ENCODE data around the gene ARHGAP18. TPM values are rescaled to one million over a fixed set of nuclear protein-coding genes. Genes with fewer than 3 reads are reported as not detected.

The ARHGAP18 gene
- total RNA-seq, 1 donor from 2014 or later = 3.9 TPM

GRCh38 chr6:129536271-129536670 is 173.7 kb downstream of the ARHGAP18 start:
- Histone ChIP-seq H3K4me1 (no peaks in the 10 kb centered on the region), H3K9me3 (ENCODE audit: low read depth) (no peaks in the 10 kb centered on the region), H3K4me3 (no peak overlapping the region), H4K20me1 (ENCODE audit: low read depth) (no peaks in the 10 kb centered on the region), H3K27ac (no peak overlapping the region), H3K79me2 (ENCODE audit: low read depth) (no peaks in the 10 kb centered on the region), H3K9ac (no peak overlapping the region), H3K27me3 (no peaks in the 10 kb centered on the region), H2AFZ (replicated peaks) (peak overlapping the region; percentile 47), H3F3A (ENCODE audit: low read depth) (no peaks in the 10 kb centered on the region), H3K36me3 (no peaks in the 10 kb centered on the region), H3K4me2 (no peak overlapping the region)
- TF ChIP-seq CTCF (IDR thresholded peaks at IDR 0.05) (no peak), EZH2 (IDR thresholded peaks at IDR 0.05) (no peak), EZH2phosphoT487 (IDR thresholded peaks at IDR 0.05) (no peak)
- Mint-ChIP-seq H3K9me3 (no peaks in the 10 kb centered on the region), H3K36me3 (no peaks in the 10 kb centered on the region), H3K4me1 (peaks cover 5% of the 10 kb centered on the region), H3K27me3 (ENCODE audit: insufficient read depth, low read depth) (no peaks in the 10 kb centered on the region), H3K4me3 (no peak overlapping the region), H3K27ac (no peak overlapping the region)
- no peak for DNase-seq (ENCODE audit: low spot score)

- no peaks in the 10 kb centered on the region for H3K9me3 ChIP-seq (ENCODE audit: low read depth)
- H2AFZ ChIP-seq (replicated peaks) = no peak overlapping the region
- H3K79me2 ChIP-seq (ENCODE audit: low read depth) = no peaks in the 10 kb centered on the region
- H4K20me1 ChIP-seq (ENCODE audit: low read depth) = no peaks in the 10 kb centered on the region
- H3K36me3 Mint-ChIP-seq = no peaks in the 10 kb centered on the region
- DNase-seq (ENCODE audit: low spot score) = no peak
- H3K36me3 ChIP-seq = no peaks in the 10 kb centered on the region
- no peak overlapping the region for H3K27ac Mint-ChIP-seq
- H3K9me3 Mint-ChIP-seq = no peaks in the 10 kb centered on the region
- no peaks in the 10 kb centered on the region for H3K4me1 ChIP-seq
- no peaks in the 10 kb centered on the region for H3F3A ChIP-seq (ENCODE audit: low read depth)
- H3K4me2 ChIP-seq = no peak overlapping the region
- no peak overlapping the region for H3K4me3 Mint-ChIP-seq
- H3K9ac ChIP-seq = no peak overlapping the region
- TF ChIP-seq EZH2phosphoT487 (IDR thresholded peaks at IDR 0.05) (no peak), EZH2 (IDR thresholded peaks at IDR 0.05) (no peak), CTCF (IDR thresholded peaks at IDR 0.05) (no peak)
- H3K27ac ChIP-seq = no peak overlapping the region
- no peaks in the 10 kb centered on the region for H3K27me3 ChIP-seq
- H3K4me3 ChIP-seq = no peak overlapping the region
- H3K27me3 Mint-ChIP-seq (ENCODE audit: insufficient read depth, low read depth) = no peaks in the 10 kb centered on the region
- H3K4me1 Mint-ChIP-seq = peaks cover 5% of the 10 kb centered on the region
These were observed 175.1 kb downstream of the ARHGAP18 start for GRCh38 chr6:129534926-129535325.

Other genes starting within 250 kb of the ARHGAP18 start
- gene TMEM244, start 151.1 kb upstream of the ARHGAP18 start, total RNA-seq (ENCODE audit: low replicate concordance) = not detected in 2 replicates

Measured in neural progenitor cell (in vitro differentiated cells).